ENCODE measurements around the gene HS3ST3B1. TPM values are rescaled to one million over a fixed set of nuclear protein-coding genes. Genes with fewer than 3 reads are reported as not detected.

The HS3ST3B1 gene
- total RNA-seq, 1 experiment from 2014 or later: 2.4 TPM

- TF ChIP-seq, protein P1, sequence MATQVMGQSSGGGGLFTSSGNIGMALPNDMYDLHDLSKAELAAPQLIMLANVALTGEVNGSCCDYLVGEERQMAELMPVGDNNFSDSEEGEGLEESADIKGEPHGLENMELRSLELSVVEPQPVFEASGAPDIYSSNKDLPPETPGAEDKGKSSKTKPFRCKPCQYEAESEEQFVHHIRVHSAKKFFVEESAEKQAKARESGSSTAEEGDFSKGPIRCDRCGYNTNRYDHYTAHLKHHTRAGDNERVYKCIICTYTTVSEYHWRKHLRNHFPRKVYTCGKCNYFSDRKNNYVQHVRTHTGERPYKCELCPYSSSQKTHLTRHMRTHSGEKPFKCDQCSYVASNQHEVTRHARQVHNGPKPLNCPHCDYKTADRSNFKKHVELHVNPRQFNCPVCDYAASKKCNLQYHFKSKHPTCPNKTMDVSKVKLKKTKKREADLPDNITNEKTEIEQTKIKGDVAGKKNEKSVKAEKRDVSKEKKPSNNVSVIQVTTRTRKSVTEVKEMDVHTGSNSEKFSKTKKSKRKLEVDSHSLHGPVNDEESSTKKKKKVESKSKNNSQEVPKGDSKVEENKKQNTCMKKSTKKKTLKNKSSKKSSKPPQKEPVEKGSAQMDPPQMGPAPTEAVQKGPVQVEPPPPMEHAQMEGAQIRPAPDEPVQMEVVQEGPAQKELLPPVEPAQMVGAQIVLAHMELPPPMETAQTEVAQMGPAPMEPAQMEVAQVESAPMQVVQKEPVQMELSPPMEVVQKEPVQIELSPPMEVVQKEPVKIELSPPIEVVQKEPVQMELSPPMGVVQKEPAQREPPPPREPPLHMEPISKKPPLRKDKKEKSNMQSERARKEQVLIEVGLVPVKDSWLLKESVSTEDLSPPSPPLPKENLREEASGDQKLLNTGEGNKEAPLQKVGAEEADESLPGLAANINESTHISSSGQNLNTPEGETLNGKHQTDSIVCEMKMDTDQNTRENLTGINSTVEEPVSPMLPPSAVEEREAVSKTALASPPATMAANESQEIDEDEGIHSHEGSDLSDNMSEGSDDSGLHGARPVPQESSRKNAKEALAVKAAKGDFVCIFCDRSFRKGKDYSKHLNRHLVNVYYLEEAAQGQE (IDR thresholded peaks at IDR 0.05; ENCODE audit: low read depth): no peak
These were observed 30.5 kb downstream of the HS3ST3B1 start (continued) for GRCh38 chr17:14331225-14331981.

GRCh38 chr17:14331982-14332298 is 31.1 kb downstream of the HS3ST3B1 start:
- Histone ChIP-seq H3K36me3 (ENCODE audit: control insufficient read depth in 1 of 2, insufficient read depth in 2 of 2, low read length in 2 of 2) (no peaks in the 10 kb centered on the region), H3K9ac (ENCODE audit: low read length) (no peak overlapping the region), H4K20me1 (ENCODE audit: insufficient read depth) (no peaks in the 10 kb centered on the region), H3K27me3 (ENCODE audit: insufficient read depth, low read length) (no peaks in the 10 kb centered on the region), H3K9me2 (ENCODE audit: insufficient read depth) (no peaks in the 10 kb centered on the region), H3K9me3 (ENCODE audit: control insufficient read depth in 1 of 2, insufficient read depth in 1 of 2, low read depth in 1 of 2, low read length in 2 of 2) (no peaks in the 10 kb centered on the region), H3K79me2 (ENCODE audit: insufficient read depth, low read length) (no peaks in the 10 kb centered on the region), H2AFZ (ENCODE audit: low read depth, low read length, poor library complexity, severe bottlenecking) (no peak overlapping the region), H3K4me1 (ENCODE audit: control insufficient read depth in 1 of 2, insufficient read depth in 2 of 2, low read length in 2 of 2) (no peaks in the 10 kb centered on the region), H3K4me2 (ENCODE audit: low read length) (no peak overlapping the region), H3K4me3 (replicated peaks in 1 of 2; ENCODE audit: low read depth in 1 of 2, low read length in 2 of 2) (no peak overlapping the region), H3K27ac (ENCODE audit: low read depth, low read length) (no peak overlapping the region)
- ChIA-PET POLR2A (no interaction called here), CTCF (no interaction called here), RAD21 (ENCODE audit: low non-redundant PET in 1 of 2, low total read pairs in 2 of 2, uncharacterized antibody in 2 of 2, unreplicated experiment in 2 of 2) (no interaction called here)
- ATAC-seq (no peak), DNase-seq (ENCODE audit: low read depth, low spot score) (no peak)
- BruUV-seq (replicated peaks): no TSS peak
- no peak for TF ChIP-seq SP1 (IDR thresholded peaks at IDR 0.05; ENCODE audit: low read depth)
- no peak for TF ChIP-seq ZNF274 (IDR thresholded peaks at IDR 0.05; ENCODE audit: low read depth, low read length)
- TF ChIP-seq ELF1 (IDR thresholded peaks at IDR 0.05; ENCODE audit: borderline replicate concordance, low read depth): no peak
- TF ChIP-seq CEBPB (IDR thresholded peaks at IDR 0.05; ENCODE audit: low read depth): no peak
- no peak for TF ChIP-seq FOSL1 (IDR thresholded peaks at IDR 0.05; ENCODE audit: low read depth)
- TF ChIP-seq YY1 (IDR thresholded peaks at IDR 0.05; ENCODE audit: extremely low read depth, insufficient replicate concordance, low read depth, low read length): no peak
- no peak for TF ChIP-seq CBX3 (IDR thresholded peaks at IDR 0.05; ENCODE audit: low read depth)
- no peak for TF ChIP-seq SIN3A (IDR thresholded peaks at IDR 0.05; ENCODE audit: low read depth)
- no peak for TF ChIP-seq RAD21 (IDR thresholded peaks at IDR 0.05; ENCODE audit: low read depth)
- no peak for TF ChIP-seq EZH2phosphoT487 (IDR thresholded peaks at IDR 0.05; ENCODE audit: borderline replicate concordance)
- TF ChIP-seq SRF (IDR thresholded peaks at IDR 0.05; ENCODE audit: low read depth): no peak
- TF ChIP-seq, protein P2, sequence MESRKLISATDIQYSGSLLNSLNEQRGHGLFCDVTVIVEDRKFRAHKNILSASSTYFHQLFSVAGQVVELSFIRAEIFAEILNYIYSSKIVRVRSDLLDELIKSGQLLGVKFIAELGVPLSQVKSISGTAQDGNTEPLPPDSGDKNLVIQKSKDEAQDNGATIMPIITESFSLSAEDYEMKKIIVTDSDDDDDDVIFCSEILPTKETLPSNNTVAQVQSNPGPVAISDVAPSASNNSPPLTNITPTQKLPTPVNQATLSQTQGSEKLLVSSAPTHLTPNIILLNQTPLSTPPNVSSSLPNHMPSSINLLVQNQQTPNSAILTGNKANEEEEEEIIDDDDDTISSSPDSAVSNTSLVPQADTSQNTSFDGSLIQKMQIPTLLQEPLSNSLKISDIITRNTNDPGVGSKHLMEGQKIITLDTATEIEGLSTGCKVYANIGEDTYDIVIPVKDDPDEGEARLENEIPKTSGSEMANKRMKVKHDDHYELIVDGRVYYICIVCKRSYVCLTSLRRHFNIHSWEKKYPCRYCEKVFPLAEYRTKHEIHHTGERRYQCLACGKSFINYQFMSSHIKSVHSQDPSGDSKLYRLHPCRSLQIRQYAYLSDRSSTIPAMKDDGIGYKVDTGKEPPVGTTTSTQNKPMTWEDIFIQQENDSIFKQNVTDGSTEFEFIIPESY (IDR thresholded peaks at IDR 0.05; ENCODE audit: extremely low read depth, insufficient replicate concordance, low read length): no peak
- TF ChIP-seq, protein P3, sequence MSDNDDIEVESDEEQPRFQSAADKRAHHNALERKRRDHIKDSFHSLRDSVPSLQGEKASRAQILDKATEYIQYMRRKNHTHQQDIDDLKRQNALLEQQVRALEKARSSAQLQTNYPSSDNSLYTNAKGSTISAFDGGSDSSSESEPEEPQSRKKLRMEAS (IDR thresholded peaks at IDR 0.05): no peak
- no peak for TF ChIP-seq JUND (IDR thresholded peaks at IDR 0.05)
- TF ChIP-seq ZFX (IDR thresholded peaks at IDR 0.05): no peak
- TF ChIP-seq, protein P1 (IDR thresholded peaks at IDR 0.05; ENCODE audit: low read depth): no peak
- intact Hi-C loops (cut with micrococcal nuclease): no loop called here
